GM13977 (cell line): Measurements from ENCODE around the gene HEATR1.

ENCODE experiments used
- DNase-seq: peaks from one replicate; pipeline ENCODE4 v3.0.0; 2012; ENCODE audit warnings: low spot score
- in situ Hi-C: fragments of 300-500 bp; cut with MboI; formaldehyde crosslinking; loops from one replicate; pipeline ENCODE4 v1.12.0; 2022; ENCODE audit warnings: low sequenced_read_pairs, low pct_unique_long_range_greater_than_20kb, mixed read lengths, inconsistent platforms; ENCODE audit not compliant: unreplicated experiment
- TF ChIP-seq, protein P1 (sequence below): IDR thresholded peaks from 2 replicates; pipeline ENCODE4 v1.5.1; 2012; ENCODE audit warnings: mild to moderate bottlenecking, control low read depth; ENCODE audit not compliant: insufficient read depth; ENCODE audit errors: extremely low read depth, missing control alignments

Gene HEATR1

GRCh38 chr1:236636017-236636416 is 31.7 kb upstream of the HEATR1 start:
- TF ChIP-seq, protein P1, sequence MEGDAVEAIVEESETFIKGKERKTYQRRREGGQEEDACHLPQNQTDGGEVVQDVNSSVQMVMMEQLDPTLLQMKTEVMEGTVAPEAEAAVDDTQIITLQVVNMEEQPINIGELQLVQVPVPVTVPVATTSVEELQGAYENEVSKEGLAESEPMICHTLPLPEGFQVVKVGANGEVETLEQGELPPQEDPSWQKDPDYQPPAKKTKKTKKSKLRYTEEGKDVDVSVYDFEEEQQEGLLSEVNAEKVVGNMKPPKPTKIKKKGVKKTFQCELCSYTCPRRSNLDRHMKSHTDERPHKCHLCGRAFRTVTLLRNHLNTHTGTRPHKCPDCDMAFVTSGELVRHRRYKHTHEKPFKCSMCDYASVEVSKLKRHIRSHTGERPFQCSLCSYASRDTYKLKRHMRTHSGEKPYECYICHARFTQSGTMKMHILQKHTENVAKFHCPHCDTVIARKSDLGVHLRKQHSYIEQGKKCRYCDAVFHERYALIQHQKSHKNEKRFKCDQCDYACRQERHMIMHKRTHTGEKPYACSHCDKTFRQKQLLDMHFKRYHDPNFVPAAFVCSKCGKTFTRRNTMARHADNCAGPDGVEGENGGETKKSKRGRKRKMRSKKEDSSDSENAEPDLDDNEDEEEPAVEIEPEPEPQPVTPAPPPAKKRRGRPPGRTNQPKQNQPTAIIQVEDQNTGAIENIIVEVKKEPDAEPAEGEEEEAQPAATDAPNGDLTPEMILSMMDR, result no peak
- in situ Hi-C loops, result no loop called here
- no peak for DNase-seq

DNA sequence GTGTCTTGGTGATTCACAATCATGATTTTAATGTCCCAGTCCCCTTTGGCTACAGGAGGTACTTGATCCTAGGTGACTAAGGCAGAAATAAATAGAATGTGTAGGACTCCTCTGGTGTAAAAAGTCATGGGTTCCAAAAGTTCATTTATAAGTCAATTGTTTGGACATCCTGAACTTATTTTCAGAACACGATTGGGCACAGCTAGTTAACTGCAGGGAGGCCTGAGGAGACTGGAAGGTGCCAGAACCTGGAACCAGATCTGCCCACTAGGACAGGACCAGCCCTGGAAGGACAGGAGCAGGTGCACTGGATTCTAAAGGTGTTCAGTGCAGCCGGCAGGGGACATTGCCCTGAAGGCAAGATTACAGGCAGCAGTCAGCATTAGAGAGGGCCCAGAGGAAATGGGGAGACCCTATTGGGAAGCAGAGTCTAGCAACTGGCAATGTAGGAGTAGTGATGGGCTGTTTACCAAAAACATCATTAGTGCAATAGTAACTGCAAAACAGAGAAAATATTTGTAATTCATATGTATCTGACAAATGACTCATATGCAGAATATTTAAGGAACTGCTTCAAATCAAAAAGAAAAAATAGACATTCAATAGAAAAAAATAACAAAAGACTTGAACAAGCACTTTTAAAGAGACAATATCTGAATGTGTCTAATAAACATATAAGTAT is 23.6 kb upstream of the HEATR1 start:
- in situ Hi-C loops, result no loop called here
- no peak for DNase-seq
- TF ChIP-seq, protein P1, result no peak

GRCh38 chr1:236623371-236624166 is 19.3 kb upstream of the HEATR1 start:
- in situ Hi-C loops, result no loop called here
- no peak for DNase-seq
- TF ChIP-seq, protein P1, result no peak

DNA sequence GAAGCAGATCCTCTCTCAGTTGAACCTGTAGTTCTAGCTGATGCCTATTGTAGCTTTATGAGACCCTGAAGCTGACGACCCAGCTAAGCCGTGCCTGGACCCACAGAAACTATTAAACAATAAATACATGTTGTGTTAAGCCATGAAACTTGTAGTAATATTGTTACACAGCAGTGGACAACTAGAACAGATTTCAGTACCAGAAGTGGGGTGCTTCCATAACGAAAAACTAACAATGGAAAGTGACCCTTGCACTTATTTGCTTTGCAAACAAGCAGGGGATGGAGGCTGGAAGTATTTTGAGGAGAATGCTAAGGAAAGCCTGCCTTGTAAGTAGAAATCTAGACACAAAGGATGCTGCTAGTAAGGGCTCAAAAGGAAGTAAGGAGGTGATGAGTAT is 18.1 kb upstream of the HEATR1 start:
- no peak for DNase-seq
- TF ChIP-seq, protein P1, result no peak
- in situ Hi-C loops, result no loop called here

DNA sequence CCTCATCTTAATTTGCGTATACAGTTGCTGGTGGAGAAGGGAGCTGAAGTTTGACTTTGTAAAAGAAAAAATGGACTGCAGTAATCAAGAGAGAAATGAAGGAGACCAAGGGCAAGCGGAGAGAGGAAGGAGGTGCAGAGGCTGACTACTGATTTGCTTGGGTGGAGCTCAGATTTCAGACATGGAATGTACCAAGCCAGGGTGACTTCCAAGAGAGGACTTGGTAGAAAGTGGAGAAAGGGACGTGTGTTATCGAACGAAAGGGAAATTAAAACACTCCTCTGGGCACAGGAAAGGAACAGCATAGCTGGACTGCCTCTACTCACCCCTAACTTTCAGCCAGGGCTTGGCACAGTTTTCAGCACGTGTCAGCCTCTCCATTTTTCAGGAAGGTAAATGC is 15.1 kb upstream of the HEATR1 start:
- no peak for DNase-seq
- in situ Hi-C loops, result no loop called here
- TF ChIP-seq, protein P1, result no peak

DNA sequence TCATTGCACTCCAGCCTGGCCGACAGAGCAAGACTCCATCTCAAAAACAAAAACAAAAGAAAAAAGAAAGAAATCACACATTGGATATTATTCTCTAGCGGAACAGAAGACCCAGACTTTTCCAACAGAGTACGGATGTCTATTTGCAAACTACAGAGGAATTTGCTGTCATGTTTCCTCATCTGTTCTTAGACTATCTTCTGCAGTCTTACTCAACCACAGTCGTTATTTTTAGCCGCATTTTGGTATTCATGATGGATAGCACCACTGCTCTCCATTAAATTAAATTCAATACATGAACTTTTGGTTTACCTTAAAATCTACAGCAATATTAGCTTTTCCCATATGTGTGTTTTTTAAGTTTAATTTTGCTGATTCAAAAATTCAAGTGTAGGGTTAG is 14.2 kb upstream of the HEATR1 start:
- in situ Hi-C loops, result no loop called here
- no peak for DNase-seq
- TF ChIP-seq, protein P1, result no peak
